Stimulated activated CD4-positive, alpha-beta T cell treated with anti-CD3 and anti-CD28 coated beads, Interleukin-15, amount 100 ng/mL, for 48 hours (primary cell): ENCODE measurements around the gene ZDHHC14.

ENCODE experiments used
- DNase-seq, 2 donors: peaks; one replicate each; pipeline ENCODE4 v3.0.0-alpha.2; 2020; ENCODE audit warnings: low read depth in 2 of 2

The ZDHHC14 gene

GRCh38 chr6:157645201-157645795 is 264.3 kb downstream of the ZDHHC14 start:
- no peak for DNase-seq

- DNase-seq: no peak
These were observed 265.0 kb downstream of the ZDHHC14 start for GRCh38 chr6:157646012-157646411.

GRCh38 chr6:157647261-157647915 is 266.4 kb downstream of the ZDHHC14 start:
- no peak for DNase-seq

- no peak for DNase-seq
These were observed 267.6 kb downstream of the ZDHHC14 start for GRCh38 chr6:157648561-157648960.

- DNase-seq: no peak
These were observed 268.6 kb downstream of the ZDHHC14 start for GRCh38 chr6:157649311-157650260.

GRCh38 chr6:157650261-157650640 is 269.3 kb downstream of the ZDHHC14 start:
- DNase-seq: no peak

- no peak for DNase-seq
These were observed 269.8 kb downstream of the ZDHHC14 start for GRCh38 chr6:157650801-157651200.

- DNase-seq: no peak
These were observed 270.9 kb downstream of the ZDHHC14 start for GRCh38 chr6:157651731-157652490.

- no peak for DNase-seq
These were observed 271.8 kb downstream of the ZDHHC14 start for GRCh38 chr6:157652601-157653363.

- no peak for DNase-seq
These were observed 272.5 kb downstream of the ZDHHC14 start for GRCh38 chr6:157653521-157653920.

GRCh38 chr6:157655139-157655538 is 274.1 kb downstream of the ZDHHC14 start:
- no peak for DNase-seq

GRCh38 chr6:157656437-157656997 is 275.5 kb downstream of the ZDHHC14 start:
- no peak for DNase-seq

GRCh38 chr6:157657754-157658153 is 276.8 kb downstream of the ZDHHC14 start:
- no peak for DNase-seq

- DNase-seq: no peak
These were observed 277.3 kb downstream of the ZDHHC14 start for GRCh38 chr6:157658301-157658700.

- DNase-seq: no peak
These were observed 278.7 kb downstream of the ZDHHC14 start for GRCh38 chr6:157659536-157660271.

GRCh38 chr6:157660414-157660813 is 279.4 kb downstream of the ZDHHC14 start:
- DNase-seq: no peak

GRCh38 chr6:157661652-157662051 is 280.7 kb downstream of the ZDHHC14 start:
- DNase-seq: no peak

GRCh38 chr6:157663261-157663660 is 282.3 kb downstream of the ZDHHC14 start:
- DNase-seq: no peak

GRCh38 chr6:157665180-157665579 is 284.2 kb downstream of the ZDHHC14 start:
- DNase-seq: no peak

GRCh38 chr6:157666729-157667128 is 285.7 kb downstream of the ZDHHC14 start:
- no peak for DNase-seq
